A673 (cell line): ENCODE data around the gene VIPR1. TPM values are rescaled to one million over a fixed set of nuclear protein-coding genes. Genes with fewer than 3 reads are reported as not detected.
A peak's percentile ranks its signal among the peaks of the same experiment; 100 is the strongest.

Source experiments
- BruUV-seq: library from RNA; stranded (reverse); fragments of 400-500 nt; replicated peaks from 2 replicates; lab custom pipeline; 2021; lab: Mats Ljungman, UMichigan
- CTCF ChIA-PET: fragments of 300-600 bp; sonication (Branson Sonifier 250); formaldehyde crosslinking; loops from one replicate; lab custom pipeline; 2022; ENCODE audit warnings: antibody characterized with exemption; lab: Charles Lee
- POLR2A ChIA-PET: fragments of 300-600 bp; sonication (Branson Sonifier 250); formaldehyde crosslinking; loops from one replicate; lab custom pipeline; 2022; ENCODE audit warnings: antibody characterized with exemption; ENCODE audit not compliant: low non-redundant PET; lab: Charles Lee
- DNase-seq: peaks from one replicate; pipeline ENCODE4 v3.0.0-alpha.2; 2015; ENCODE audit warnings: low spot score
- H3K27ac ChIP-seq: fragments of 200-600 bp; sonication (generic); 2 replicates; pipeline ENCODE4 v1.5.1; 2016; ENCODE audit warnings: mixed run types, low read depth, mild to moderate bottlenecking, mixed read lengths, antibody characterized with exemption, low read length; ENCODE audit not compliant: poor library complexity, severe bottlenecking
- H3K27me3 ChIP-seq: fragments of 200-600 bp; sonication (generic); replicated peaks from 2 replicates; pipeline ENCODE4 v1.6.1; 2017; ENCODE audit warnings: mixed run types, low read depth, mild to moderate bottlenecking, mixed read lengths, antibody characterized with exemption, low read length; ENCODE audit not compliant: insufficient read depth, poor library complexity
- H3K36me3 ChIP-seq: fragments of 200-600 bp; sonication (generic); 2 replicates; pipeline ENCODE4 v1.6.1; 2016; ENCODE audit warnings: mixed run types, mild to moderate bottlenecking, mixed read lengths, antibody characterized with exemption, low read length; ENCODE audit not compliant: insufficient read depth, poor library complexity, severe bottlenecking
- H3K4me1 ChIP-seq: fragments of 200-600 bp; sonication (generic); 2 replicates; pipeline ENCODE4 v1.6.1; 2017; ENCODE audit warnings: mixed run types, mild to moderate bottlenecking, mixed read lengths, antibody characterized with exemption, low read length; ENCODE audit not compliant: insufficient read depth, poor library complexity, severe bottlenecking
- H3K4me3 ChIP-seq: fragments of 200-600 bp; sonication (generic); 2 replicates; pipeline ENCODE4 v1.5.1; 2016; ENCODE audit warnings: low read depth, mixed run types, mild to moderate bottlenecking, mixed read lengths, low read length; ENCODE audit not compliant: poor library complexity, severe bottlenecking
- H3K9me3 ChIP-seq: fragments of 200-600 bp; sonication (generic); 2 replicates; pipeline ENCODE4 v1.6.1; 2016; ENCODE audit warnings: mixed run types, low read depth, mild to moderate bottlenecking, mixed read lengths, antibody characterized with exemption, low read length; ENCODE audit not compliant: poor library complexity, severe bottlenecking
- EZH2 ChIP-seq: fragments of 200-600 bp; sonication (generic); IDR thresholded peaks from 2 replicates; pipeline ENCODE4 v1.6.1; 2017; ENCODE audit warnings: borderline replicate concordance, low read depth, mild to moderate bottlenecking, mixed read lengths, antibody characterized with exemption, low read length; ENCODE audit not compliant: poor library complexity, severe bottlenecking
- intact Hi-C: fragments of 100-400 bp; cut with micrococcal nuclease; formaldehyde crosslinking; loops from one replicate; pipeline ENCODE4 v1.10.0; 2022; ENCODE audit not compliant: unreplicated experiment
- total RNA-seq: library from RNA; stranded (reverse); gene quantifications from 2 replicates; pipeline ENCODE4 v1.2.3, GENCODE V29; 2021
- TF ChIP-seq, protein P1 (sequence below): fragments of 300-800, 200-600 bp; sonication (generic); conservative IDR thresholded peaks from 2 replicates; pipeline ENCODE4 v1.5.1; 2017; ENCODE audit warnings: low read depth, mild to moderate bottlenecking, antibody characterized with exemption, low read length, moderate library complexity, mixed read lengths

VIPR1 gene
- total RNA-seq, 1 experiment from 2014 or later, result 0.26 TPM

GRCh38 chr3:42497009-42497731, 5.3 kb upstream of the VIPR1 start:
- CTCF ChIA-PET, result no interaction called here
- Histone ChIP-seq H3K4me3 (no peak overlapping the region), H3K9me3 (no peaks in the 10 kb centered on the region), H3K36me3 (no peaks in the 10 kb centered on the region), H3K27ac (no peak overlapping the region), H3K4me1 (no peaks in the 10 kb centered on the region), H3K27me3 (peaks cover 3% of the 10 kb centered on the region)
- TF ChIP-seq, protein P1, sequence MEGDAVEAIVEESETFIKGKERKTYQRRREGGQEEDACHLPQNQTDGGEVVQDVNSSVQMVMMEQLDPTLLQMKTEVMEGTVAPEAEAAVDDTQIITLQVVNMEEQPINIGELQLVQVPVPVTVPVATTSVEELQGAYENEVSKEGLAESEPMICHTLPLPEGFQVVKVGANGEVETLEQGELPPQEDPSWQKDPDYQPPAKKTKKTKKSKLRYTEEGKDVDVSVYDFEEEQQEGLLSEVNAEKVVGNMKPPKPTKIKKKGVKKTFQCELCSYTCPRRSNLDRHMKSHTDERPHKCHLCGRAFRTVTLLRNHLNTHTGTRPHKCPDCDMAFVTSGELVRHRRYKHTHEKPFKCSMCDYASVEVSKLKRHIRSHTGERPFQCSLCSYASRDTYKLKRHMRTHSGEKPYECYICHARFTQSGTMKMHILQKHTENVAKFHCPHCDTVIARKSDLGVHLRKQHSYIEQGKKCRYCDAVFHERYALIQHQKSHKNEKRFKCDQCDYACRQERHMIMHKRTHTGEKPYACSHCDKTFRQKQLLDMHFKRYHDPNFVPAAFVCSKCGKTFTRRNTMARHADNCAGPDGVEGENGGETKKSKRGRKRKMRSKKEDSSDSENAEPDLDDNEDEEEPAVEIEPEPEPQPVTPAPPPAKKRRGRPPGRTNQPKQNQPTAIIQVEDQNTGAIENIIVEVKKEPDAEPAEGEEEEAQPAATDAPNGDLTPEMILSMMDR, result no peak
- TF ChIP-seq EZH2, result no peak
- no TSS peak for BruUV-seq
- DNase-seq, result peak; percentile 71
- POLR2A ChIA-PET, result no interaction called here
- intact Hi-C loops, result no loop called here

DNA sequence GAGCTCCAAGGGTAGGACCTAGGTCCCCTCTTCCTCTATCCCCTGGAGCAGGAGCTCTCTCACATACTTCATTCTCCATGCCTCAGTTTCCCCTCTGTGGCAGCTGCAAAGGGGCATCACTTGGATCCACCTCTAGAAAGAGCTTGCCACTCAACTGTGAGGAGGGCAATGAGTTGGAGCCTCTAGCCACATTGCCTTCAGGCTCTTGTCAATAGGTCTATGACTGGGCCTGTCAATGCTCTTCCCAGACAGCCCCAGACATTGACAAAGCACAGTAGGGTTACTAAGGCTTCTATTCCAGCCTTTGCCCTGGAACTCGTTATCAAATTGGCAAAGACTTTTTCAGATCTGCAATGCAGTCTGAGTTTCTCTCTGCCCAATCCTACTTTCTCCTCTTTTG, 4.4 kb upstream of the VIPR1 start:
- intact Hi-C loops, result no loop called here
- BruUV-seq, result no TSS peak
- no peaks in the 10 kb centered on the region for H3K4me1 ChIP-seq
- no peak overlapping the region for H3K4me3 ChIP-seq
- no peaks in the 10 kb centered on the region for H3K36me3 ChIP-seq
- TF ChIP-seq, protein P1, result no peak
- no peak for TF ChIP-seq EZH2
- peaks cover 3% of the 10 kb centered on the region for H3K27me3 ChIP-seq
- H3K27ac ChIP-seq, result no peak overlapping the region
- POLR2A ChIA-PET, result no interaction called here
- H3K9me3 ChIP-seq, result no peaks in the 10 kb centered on the region
- no peak for DNase-seq
- CTCF ChIA-PET, result no interaction called here

- ChIA-PET CTCF (no interaction called here), POLR2A (no interaction called here)
- no peak for TF ChIP-seq EZH2
- TF ChIP-seq, protein P1, result no peak
- intact Hi-C loops, result no loop called here
- Histone ChIP-seq H3K4me1 (no peaks in the 10 kb centered on the region), H3K36me3 (no peaks in the 10 kb centered on the region), H3K27me3 (peaks cover 3% of the 10 kb centered on the region), H3K9me3 (no peaks in the 10 kb centered on the region), H3K4me3 (no peak overlapping the region), H3K27ac (no peak overlapping the region)
- BruUV-seq, result no TSS peak
- no peak for DNase-seq
Observed at GRCh38 chr3:42498791-42499477, 3.5 kb upstream of the VIPR1 start.
